Heart right ventricle (tissue), 16 donors: ENCODE results near the gene FCN1. TPM values are rescaled to one million over a fixed set of nuclear protein-coding genes. Genes with fewer than 3 reads are reported as not detected.

ENCODE experiments used
- ATAC-seq, 8 donors: fragments of 200-7000 bp; cut with Tn5 transposase; one replicate each; pipeline ENCODE4 v1.9.1; 2020; ENCODE audit warnings: mild to moderate bottlenecking in 8 of 8, moderate library complexity in 8 of 8, moderate number of reproducible peaks in 1 of 8
- DNase-seq, 2 donors: peaks; one replicate each; pipeline ENCODE4 v3.0.0-alpha.2; 2020
- H3K27ac ChIP-seq, 10 donors: fragments of 200-600 bp; sonication (generic) in 2 of 10; one replicate each; pipeline versions ENCODE4 v1.5.0 to v1.8.0; 2020 to 2022; ENCODE audit warnings: mild to moderate bottlenecking in 3 of 10
- H3K27me3 ChIP-seq, 7 donors: fragments of 200-600 bp; one replicate each; pipeline ENCODE4 v1.8.0; 2021 to 2022; ENCODE audit warnings: mild to moderate bottlenecking in 2 of 7
- H3K36me3 ChIP-seq, 9 donors: fragments of 200-600 bp; sonication (generic) in 1 of 9; one replicate each; pipeline versions ENCODE4 v1.5.0 to v1.8.0; 2020 to 2022; ENCODE audit warnings: mild to moderate bottlenecking in 2 of 9
- H3K4me1 ChIP-seq, 9 donors: fragments of 200-600 bp; sonication (generic) in 1 of 9; one replicate each; pipeline versions ENCODE4 v1.5.0 to v1.8.0; 2020 to 2022; ENCODE audit warnings: mild to moderate bottlenecking in 4 of 9
- H3K4me3 ChIP-seq, 10 donors: fragments of 200-600 bp; sonication (generic) in 2 of 10; one replicate each; pipeline versions ENCODE4 v1.5.0 to v1.8.0; 2020 to 2022; ENCODE audit warnings: mild to moderate bottlenecking in 7 of 10, moderate library complexity in 2 of 10
- H3K9me3 ChIP-seq, 11 donors: fragments of 200-600 bp in 10 of 11; sonication (generic) in 2 of 11; one replicate each; pipeline versions ENCODE4 v1.5.0 to v1.8.0; 2013 to 2022; ENCODE audit warnings: mild to moderate bottlenecking in 2 of 11, control low read depth in 1 of 11, moderate library complexity in 1 of 11
- WGBS, 2 donors: extraction: QIAGEN DNeasy Blood & Tissue Kit; methylation state at CpG; one replicate each; pipeline ENCODE4 v1.1.7; 2013; ENCODE audit warnings: inconsistent platforms in 1 of 2; 5-methylcytosine and 5-hydroxymethylcytosine counted together
- intact Hi-C, 10 donors: fragments of 100-400 bp; cut with DNase I; formaldehyde crosslinking; loops; one replicate each; pipeline versions ENCODE4 v1.11.1 to v1.14.2; 2022
- polyA plus RNA-seq, 2 donors: library from polyadenylated mRNA; stranded (reverse); fragments of 200-250 nt; gene quantifications; one replicate each; pipeline ENCODE4 v1.2.3, GENCODE V29; 2013
- total RNA-seq, 10 donors: library from RNA; stranded (reverse); fragmentation: NEBNext Ultra II Directional in 3 of 10; extraction: Animal tissue kit (Norgen Biotek cat#: 25700) in 3 of 10; gene quantifications; one replicate each; pipeline versions ENCODE4 v1.2.1 to v1.2.4, GENCODE V29; 2021 to 2023
- TF ChIP-seq, protein P1 (sequence below), 9 donors: fragments of 200-600 bp; sonication (generic) in 2 of 9; IDR thresholded peaks; one replicate each; pipeline versions ENCODE4 v1.5.0 to v1.8.0; 2021 to 2022; ENCODE audit warnings: antibody characterized with exemption in 9 of 9, mild to moderate bottlenecking in 5 of 9, moderate library complexity in 1 of 9
- donor health status: Arrhythmogenic right ventricular cardiomyopathy.
- donor health status: ischemic (EF 13 %, LVEDD 7.1; RV severe dilation, severe dysfunction).
- donor health status: healthy with polysubstance abuse.
- donor health status: DM: no; HTN: yes; CAD: no.
- donor health status: DM: no; HTN: no; CAD: no.
- donor health status: ischemic (EF 25% LVEDD 6.9; RV normal size, moderate dysfunction).
- donor health status: ischemic (EF 25% LVEDD 5.7; RV mildly dilated, moderate dysfunction).
- donor health status: healthy.
- donor health status: DM: yes; HTN: yes; CAD: no.
- donor health status: Ischemic cardiomyopathy.
- donor health status: ischemic (EF 35%, LVEDD 5.7; RV mildly dilated, moderate dysfunction).
- donor health status: nonischemic (EF 11% LVEDD 7.7; RV severe dilation, severe dysfunction).
- donor health status: DM: yes; HTN: yes; CAD: no.
- donor health status: PGD.
- donor health status: ischemic (EF 29% LVEDD 5.4; RV normal size, mild dysfunction).
- donor health status: nonischemic (EF 23%, LVEDD 6.1; RV moderate dilation, normal function).

FCN1 gene
- total and polyA plus RNA-seq, 12 donors: 0.97 to 64.7 (median 2.7) TPM

DNA sequence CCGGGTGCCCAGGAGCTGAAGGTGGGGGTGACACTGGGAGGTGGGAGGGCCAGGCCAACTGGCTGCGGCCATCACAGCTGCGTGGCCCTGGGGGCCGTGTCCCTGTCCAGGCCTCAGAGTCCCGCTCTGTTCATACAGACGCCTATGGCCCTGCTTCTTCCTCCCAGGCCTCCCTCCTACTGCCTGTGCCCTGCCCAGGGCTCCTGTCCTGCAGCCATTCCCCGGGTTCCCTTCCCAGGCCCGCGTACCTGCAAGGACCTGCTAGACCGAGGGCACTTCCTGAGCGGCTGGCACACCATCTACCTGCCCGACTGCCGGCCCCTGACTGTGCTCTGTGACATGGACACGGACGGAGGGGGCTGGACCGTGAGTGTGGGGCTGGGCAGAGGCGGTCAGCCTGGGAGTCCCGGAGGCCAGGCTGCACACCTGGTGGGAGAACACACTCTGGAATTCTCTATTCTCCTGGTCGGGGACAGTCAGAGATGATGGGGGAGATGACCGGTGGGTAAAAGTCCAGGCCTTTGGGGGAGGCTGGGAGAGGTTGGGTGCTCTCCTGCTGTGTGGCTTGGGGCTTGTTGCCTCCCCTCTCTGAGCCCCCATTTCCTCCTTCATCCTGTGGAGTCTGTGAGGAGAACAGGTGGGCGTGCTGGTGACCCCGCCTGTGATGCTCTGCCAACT is 32.6 kb downstream of the FCN1 start:
- ATAC-seq (no peak), DNase-seq (no peak)
- H3K36me3 ChIP-seq: no peaks in the 10 kb centered on the region
- no peak overlapping the region for H3K27ac ChIP-seq
- WGBS, 2 donors: 94% methylated on average over 22 of the region's 22 CpGs
- H3K9me3 ChIP-seq: no peaks in the 10 kb centered on the region
- H3K27me3 ChIP-seq: peaks cover 0 to 10% (median 0%) of the 10 kb centered on the region in 7 donors
- peaks cover 0 to 11% (median 0%) of the 10 kb centered on the region in 9 donors for H3K4me1 ChIP-seq
- TF ChIP-seq, protein P1, sequence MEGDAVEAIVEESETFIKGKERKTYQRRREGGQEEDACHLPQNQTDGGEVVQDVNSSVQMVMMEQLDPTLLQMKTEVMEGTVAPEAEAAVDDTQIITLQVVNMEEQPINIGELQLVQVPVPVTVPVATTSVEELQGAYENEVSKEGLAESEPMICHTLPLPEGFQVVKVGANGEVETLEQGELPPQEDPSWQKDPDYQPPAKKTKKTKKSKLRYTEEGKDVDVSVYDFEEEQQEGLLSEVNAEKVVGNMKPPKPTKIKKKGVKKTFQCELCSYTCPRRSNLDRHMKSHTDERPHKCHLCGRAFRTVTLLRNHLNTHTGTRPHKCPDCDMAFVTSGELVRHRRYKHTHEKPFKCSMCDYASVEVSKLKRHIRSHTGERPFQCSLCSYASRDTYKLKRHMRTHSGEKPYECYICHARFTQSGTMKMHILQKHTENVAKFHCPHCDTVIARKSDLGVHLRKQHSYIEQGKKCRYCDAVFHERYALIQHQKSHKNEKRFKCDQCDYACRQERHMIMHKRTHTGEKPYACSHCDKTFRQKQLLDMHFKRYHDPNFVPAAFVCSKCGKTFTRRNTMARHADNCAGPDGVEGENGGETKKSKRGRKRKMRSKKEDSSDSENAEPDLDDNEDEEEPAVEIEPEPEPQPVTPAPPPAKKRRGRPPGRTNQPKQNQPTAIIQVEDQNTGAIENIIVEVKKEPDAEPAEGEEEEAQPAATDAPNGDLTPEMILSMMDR (IDR thresholded peaks at IDR 0.05): no peak
- intact Hi-C loops: no loop called here
- no peak overlapping the region for H3K4me3 ChIP-seq

DNA sequence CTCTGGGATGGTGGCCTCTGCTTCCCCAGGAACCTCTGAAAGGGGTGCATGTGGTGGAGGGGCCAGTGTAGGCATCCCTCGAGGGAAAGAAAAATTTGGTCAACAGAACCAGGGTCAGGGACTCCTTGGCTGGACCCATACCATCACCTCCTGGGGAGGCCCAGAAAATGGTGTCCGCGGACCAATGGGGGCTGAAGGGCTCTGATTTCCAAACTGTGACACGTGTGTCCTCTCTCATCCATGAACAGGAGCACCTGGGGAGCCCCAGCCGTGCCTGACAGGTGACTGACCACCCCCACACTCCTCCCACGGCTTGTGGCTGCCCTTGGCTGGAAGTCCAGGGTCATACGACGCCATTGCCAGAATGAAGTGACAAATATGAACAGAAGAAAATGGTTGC is 33.2 kb downstream of the FCN1 start:
- Histone ChIP-seq H3K27me3 (peaks cover 0 to 10% (median 0%) of the 10 kb centered on the region in 7 donors), H3K36me3 (no peaks in the 10 kb centered on the region), H3K4me1 (peaks cover 0 to 11% (median 0%) of the 10 kb centered on the region in 9 donors), H3K27ac (no peak overlapping the region), H3K4me3 (no peak overlapping the region), H3K9me3 (no peaks in the 10 kb centered on the region)
- TF ChIP-seq, protein P1 (IDR thresholded peaks at IDR 0.05): no peak
- WGBS, 2 donors: 89 to 91% methylated on average over 8 of the region's 8 CpGs
- DNase-seq: no peak
- ATAC-seq: no peak
- intact Hi-C loops: no loop called here

DNA sequence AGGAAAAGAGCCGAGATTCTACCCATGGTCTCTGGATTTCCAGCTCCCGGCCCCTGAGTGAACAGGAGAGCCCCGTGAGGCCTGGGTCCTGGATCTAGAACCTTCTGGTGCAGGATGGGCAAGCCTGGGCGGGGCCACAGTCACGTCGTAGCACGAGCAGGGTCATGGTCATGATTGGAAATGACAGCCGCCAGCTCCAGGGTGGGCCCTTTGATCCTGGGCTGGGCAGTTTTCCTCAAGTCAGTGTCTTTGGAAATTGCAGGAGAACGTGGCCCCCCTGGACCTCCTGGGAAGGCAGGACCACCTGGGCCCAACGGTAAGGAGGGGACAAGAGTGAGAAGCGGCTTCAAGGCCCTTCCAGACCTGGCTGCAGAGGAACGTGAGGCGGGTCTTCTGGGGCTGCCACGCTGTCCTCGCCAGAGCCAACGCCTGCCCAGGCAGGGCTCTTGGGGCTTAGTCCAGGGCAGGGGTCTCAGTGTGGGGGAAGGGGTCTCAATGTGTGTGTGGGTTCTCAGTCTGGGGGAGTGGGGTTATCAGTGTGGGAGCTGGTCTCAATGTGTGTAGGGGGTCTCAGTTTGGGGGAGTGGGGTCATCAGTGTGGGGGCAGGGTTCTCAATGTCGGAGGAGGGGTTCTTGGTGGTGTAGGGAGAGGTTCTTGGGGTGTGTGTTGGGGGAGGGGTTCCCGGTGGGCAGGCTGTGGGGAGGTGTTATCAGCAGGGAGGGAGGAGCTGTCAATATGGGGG is 34.5 kb downstream of the FCN1 start:
- no peak for ATAC-seq
- 93 to 94% methylated on average over 18 of the region's 18 CpGs for WGBS, 2 donors
- intact Hi-C loops: no loop called here
- H3K27me3 ChIP-seq: peaks cover 0 to 10% (median 0%) of the 10 kb centered on the region in 7 donors
- H3K4me3 ChIP-seq: no peak overlapping the region
- no peak overlapping the region for H3K27ac ChIP-seq
- TF ChIP-seq, protein P1 (IDR thresholded peaks at IDR 0.05): no peak
- H3K36me3 ChIP-seq: no peaks in the 10 kb centered on the region
- no peak for DNase-seq
- no peaks in the 10 kb centered on the region for H3K9me3 ChIP-seq
- peaks cover 0 to 11% (median 0%) of the 10 kb centered on the region in 9 donors for H3K4me1 ChIP-seq

DNA sequence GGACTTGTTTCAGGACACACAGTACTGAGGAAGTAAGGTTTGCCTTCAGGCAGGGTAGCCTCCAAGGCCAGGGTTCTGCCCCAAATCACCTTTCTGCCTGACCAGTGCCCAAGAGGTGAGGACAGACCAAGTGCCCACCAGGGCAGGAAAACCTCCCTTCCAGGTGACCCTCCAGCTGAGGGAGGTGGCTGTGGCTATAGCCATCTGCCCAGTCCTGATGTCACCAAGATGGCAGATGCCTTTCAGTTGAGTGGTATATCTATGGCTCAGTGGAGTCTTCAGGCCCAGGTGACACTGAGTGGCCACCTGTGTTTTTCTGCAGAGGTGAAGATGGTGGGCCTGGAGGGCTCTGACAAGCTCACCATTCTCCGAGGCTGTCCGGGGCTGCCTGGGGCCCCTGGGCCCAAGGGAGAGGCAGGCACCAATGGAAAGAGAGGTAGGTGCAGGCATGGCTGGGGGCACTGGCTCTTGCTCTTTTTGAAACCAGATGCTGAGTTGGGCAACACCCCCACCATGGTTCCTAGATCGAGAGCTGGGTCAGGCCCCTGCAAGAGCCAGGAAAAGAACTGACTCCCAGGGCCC is 35.4 kb downstream of the FCN1 start:
- Histone ChIP-seq H3K4me3 (no peak overlapping the region), H3K9me3 (no peaks in the 10 kb centered on the region), H3K4me1 (peaks cover 0 to 9% (median 0%) of the 10 kb centered on the region in 9 donors), H3K27ac (no peak overlapping the region), H3K36me3 (no peaks in the 10 kb centered on the region), H3K27me3 (peaks cover 0 to 10% (median 0%) of the 10 kb centered on the region in 7 donors)
- intact Hi-C loops: no loop called here
- TF ChIP-seq, protein P1 (IDR thresholded peaks at IDR 0.05): no peak
- DNase-seq (no peak), ATAC-seq (no peak)
- WGBS, 2 donors: 91 to 92% methylated on average over 3 of the region's 3 CpGs
